Liver (tissue), 9 donors: ENCODE measurements around the gene FGR. TPM values are rescaled to one million over a fixed set of nuclear protein-coding genes. Genes with fewer than 3 reads are reported as not detected.
A peak's percentile ranks its signal among the peaks of the same experiment; 100 is the strongest.

Experiments
- DNase-seq: peaks from one replicate; pipeline ENCODE4 v3.0.0-alpha.2; 2017; ENCODE audit warnings: low spot score
- H3K27ac ChIP-seq, 2 donors: one replicate each; pipeline ENCODE4 v1.7.0; 2013; ENCODE audit warnings: inconsistent platforms in 2 of 2, low read length in 2 of 2, control low read depth in 1 of 2, low read depth in 1 of 2, mild to moderate bottlenecking in 1 of 2
- H3K27me3 ChIP-seq, 4 donors: one replicate each; pipeline versions ENCODE4 v1.6.1 to v1.7.0; 2013; ENCODE audit warnings: low read length in 3 of 4, inconsistent platforms in 1 of 4, mild to moderate bottlenecking in 1 of 4, moderate library complexity in 1 of 4; ENCODE audit not compliant: control insufficient read depth in 4 of 4, insufficient read depth in 4 of 4
- H3K36me3 ChIP-seq, 4 donors: one replicate each; pipeline versions ENCODE4 v1.6.1 to v1.7.0; 2013; ENCODE audit warnings: low read length in 3 of 4, mild to moderate bottlenecking in 3 of 4, low read depth in 1 of 4, moderate library complexity in 1 of 4; ENCODE audit not compliant: control insufficient read depth in 4 of 4, insufficient read depth in 3 of 4
- H3K4me1 ChIP-seq, 4 donors: one replicate each; pipeline versions ENCODE4 v1.6.1 to v1.7.0; 2013; ENCODE audit warnings: low read length in 3 of 4, mild to moderate bottlenecking in 3 of 4, moderate library complexity in 1 of 4; ENCODE audit not compliant: control insufficient read depth in 4 of 4, insufficient read depth in 4 of 4
- H3K4me3 ChIP-seq, 3 donors: one replicate each; pipeline versions ENCODE4 v1.6.1 to v1.7.0; 2013; ENCODE audit warnings: low read length in 3 of 3, control low read depth in 1 of 3, low read depth in 1 of 3, mild to moderate bottlenecking in 1 of 3
- H3K9ac ChIP-seq, 2 donors: one replicate each; pipeline ENCODE4 v1.7.0; 2013; ENCODE audit warnings: low read length in 2 of 2, mild to moderate bottlenecking in 2 of 2, moderate library complexity in 2 of 2, control low read depth in 1 of 2, low read depth in 1 of 2
- H3K9me3 ChIP-seq, 4 donors: one replicate each; pipeline versions ENCODE4 v1.6.1 to v1.7.0; 2013; ENCODE audit warnings: low read length in 3 of 4; ENCODE audit not compliant: control insufficient read depth in 4 of 4
- EGR1 ChIP-seq, 2 donors: IDR thresholded peaks; 2 replicates each; pipeline ENCODE4 v1.6.1; 2016 to 2018; ENCODE audit warnings: antibody characterized with exemption in 2 of 2, low read depth in 2 of 2
- FOXA1 ChIP-seq: IDR thresholded peaks from 2 replicates; pipeline ENCODE4 v1.6.1; 2016; ENCODE audit warnings: antibody characterized with exemption
- FOXA2 ChIP-seq: IDR thresholded peaks from 2 replicates; pipeline ENCODE4 v1.6.1; 2016; ENCODE audit warnings: antibody characterized with exemption
- GABPA ChIP-seq, 2 donors: IDR thresholded peaks in 1 of 2; conservative IDR thresholded peaks in 1 of 2; 2 replicates each; pipeline ENCODE4 v1.6.1; 2016; ENCODE audit warnings: antibody characterized with exemption in 2 of 2, mild to moderate bottlenecking in 1 of 2, moderate library complexity in 1 of 2
- HNF4A ChIP-seq, 2 donors: conservative IDR thresholded peaks; 2 replicates each; pipeline ENCODE4 v1.6.1; 2016; ENCODE audit warnings: antibody characterized with exemption in 2 of 2, mild to moderate bottlenecking in 2 of 2
- HNF4G ChIP-seq: IDR thresholded peaks from 2 replicates; pipeline ENCODE4 v1.6.1; 2016; ENCODE audit warnings: antibody characterized with exemption
- JUND ChIP-seq, 2 donors: IDR thresholded peaks; 2 replicates each; pipeline ENCODE4 v1.6.1; 2016; ENCODE audit warnings: antibody characterized with exemption in 2 of 2
- RAD21 ChIP-seq, 2 donors: IDR thresholded peaks; 2 replicates each; pipeline ENCODE4 v1.6.1; 2016; ENCODE audit warnings: antibody characterized with exemption in 2 of 2, mild to moderate bottlenecking in 2 of 2
- RXRA ChIP-seq, 2 donors: IDR thresholded peaks; 2 replicates each; pipeline ENCODE4 v1.6.1; 2017 to 2018; ENCODE audit warnings: antibody characterized with exemption in 2 of 2, mild to moderate bottlenecking in 1 of 2
- SP1 ChIP-seq: IDR thresholded peaks from 2 replicates; pipeline ENCODE4 v1.6.1; 2018; ENCODE audit warnings: antibody characterized with exemption, mild to moderate bottlenecking
- TAF1 ChIP-seq: conservative IDR thresholded peaks from 2 replicates; pipeline ENCODE4 v1.6.1; 2016; ENCODE audit warnings: antibody characterized with exemption, mild to moderate bottlenecking
- YY1 ChIP-seq: IDR thresholded peaks from 2 replicates; pipeline ENCODE4 v1.6.1; 2016; ENCODE audit warnings: antibody characterized with exemption, mild to moderate bottlenecking
- WGBS: extraction: QIAGEN DNeasy Blood & Tissue Kit; methylation state at CpG from one replicate; pipeline ENCODE4 v1.1.7; 2013; 5-methylcytosine and 5-hydroxymethylcytosine counted together
- polyA plus RNA-seq, 2 donors: library from polyadenylated mRNA; stranded (reverse) in 1 of 2; unstranded in 1 of 2; fragments of 200-250 nt in 1 of 2; fragments of >200 nt in 1 of 2; fragmentation: Nextera tagmentation in 1 of 2; extraction: Ambion mirVana in 1 of 2; gene quantifications; one replicate each; pipeline versions ENCODE4 v1.2.1 to v1.2.3, GENCODE V29; 2013 to 2015
- total RNA-seq, 2 donors: library from RNA; depleted of rRNA; stranded (reverse); fragments of >200 nt; gene quantifications; one replicate each; pipeline ENCODE4 v1.2.3, GENCODE V29; 2014
- TF ChIP-seq, protein P1 (sequence below): IDR thresholded peaks from 2 replicates; pipeline ENCODE4 v1.6.1; 2016; ENCODE audit warnings: antibody characterized with exemption
- TF ChIP-seq, protein P2 (sequence below): fragments of 150-350 bp; IDR thresholded peaks from 2 replicates; pipeline ENCODE4 v1.5.1; 2017; ENCODE audit warnings: improper control_type of control experiment, low read depth, low read length; ENCODE audit not compliant: missing input control
- TF ChIP-seq, protein P3 (sequence below): IDR thresholded peaks from 2 replicates; pipeline ENCODE4 v1.6.1; 2016; ENCODE audit warnings: antibody characterized with exemption
- TF ChIP-seq, protein P4 (sequence below): IDR thresholded peaks from 2 replicates; pipeline ENCODE4 v1.6.1; 2016; ENCODE audit warnings: antibody characterized with exemption, mild to moderate bottlenecking
- TF ChIP-seq, protein P5 (sequence below): IDR thresholded peaks from 2 replicates; pipeline ENCODE4 v1.6.1; 2016; ENCODE audit warnings: antibody characterized with exemption
- donor health status: healthy.
- donor health status: healthy.
- donor health status: healthy.
- donor health status: healthy.
- donor health status: healthy.

The FGR gene
- total and polyA plus RNA-seq, 4 donors = 2.8 to 20.2 (median 6.2) TPM

DNA sequence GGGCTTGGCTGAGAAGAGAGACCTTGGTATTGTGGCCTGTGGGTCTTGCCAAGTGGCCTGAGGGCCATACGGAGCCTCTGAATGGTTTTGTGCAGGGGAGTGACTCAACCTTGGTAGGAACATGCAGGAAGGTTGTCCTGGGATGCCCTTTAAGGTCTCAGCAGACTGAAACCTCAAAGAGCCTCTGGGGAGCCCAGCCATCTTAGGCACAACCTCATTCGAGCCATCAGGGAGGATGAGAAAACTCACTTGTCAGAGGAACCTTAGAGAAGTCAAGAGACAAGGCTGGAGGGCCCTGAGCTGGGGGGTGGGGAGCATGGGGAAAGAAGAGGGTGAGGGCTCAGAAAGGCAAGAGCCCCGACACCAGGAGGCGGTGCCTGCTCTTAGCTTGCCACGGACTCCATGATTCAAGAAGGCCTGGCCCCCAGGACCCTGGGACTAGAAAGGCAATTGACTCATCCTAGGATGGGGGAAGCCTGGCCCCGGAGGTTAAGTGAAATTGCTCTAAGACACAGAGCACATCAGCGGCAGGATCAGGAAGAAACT lies 24.0 kb upstream of the FGR start:
- Histone ChIP-seq H3K27me3 (no peaks in the 10 kb centered on the region), H3K9me3 (no peaks in the 10 kb centered on the region), H3K27ac (peak overlapping the region; percentile 17 to 54), H3K9ac (peak overlapping the region in 1 of 2 donors; percentile 52), H3K36me3 (no peaks in the 10 kb centered on the region), H3K4me1 (peaks cover 0 to 16% (median 5%) of the 10 kb centered on the region in 4 donors), H3K4me3 (no peak overlapping the region)
- DNase-seq = no peak
- TF ChIP-seq RAD21 (IDR thresholded peaks at IDR 0.05) (no peak), GABPA (IDR thresholded peaks at IDR 0.05 in 1 of 2, conservative IDR thresholded peaks at IDR 0.05 in 1 of 2) (no peak), JUND (IDR thresholded peaks at IDR 0.05) (no peak), FOXA2 (no peak), HNF4G (no peak), YY1 (no peak), RXRA (IDR thresholded peaks at IDR 0.05) (no peak), SP1 (no peak), FOXA1 (no peak), TAF1 (no peak), EGR1 (IDR thresholded peaks at IDR 0.05; ENCODE audit: low read depth in 2 of 2) (no peak), HNF4A (conservative IDR thresholded peaks at IDR 0.05) (no peak)
- TF ChIP-seq, protein P1, sequence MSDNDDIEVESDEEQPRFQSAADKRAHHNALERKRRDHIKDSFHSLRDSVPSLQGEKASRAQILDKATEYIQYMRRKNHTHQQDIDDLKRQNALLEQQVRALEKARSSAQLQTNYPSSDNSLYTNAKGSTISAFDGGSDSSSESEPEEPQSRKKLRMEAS = no peak
- TF ChIP-seq, protein P2, sequence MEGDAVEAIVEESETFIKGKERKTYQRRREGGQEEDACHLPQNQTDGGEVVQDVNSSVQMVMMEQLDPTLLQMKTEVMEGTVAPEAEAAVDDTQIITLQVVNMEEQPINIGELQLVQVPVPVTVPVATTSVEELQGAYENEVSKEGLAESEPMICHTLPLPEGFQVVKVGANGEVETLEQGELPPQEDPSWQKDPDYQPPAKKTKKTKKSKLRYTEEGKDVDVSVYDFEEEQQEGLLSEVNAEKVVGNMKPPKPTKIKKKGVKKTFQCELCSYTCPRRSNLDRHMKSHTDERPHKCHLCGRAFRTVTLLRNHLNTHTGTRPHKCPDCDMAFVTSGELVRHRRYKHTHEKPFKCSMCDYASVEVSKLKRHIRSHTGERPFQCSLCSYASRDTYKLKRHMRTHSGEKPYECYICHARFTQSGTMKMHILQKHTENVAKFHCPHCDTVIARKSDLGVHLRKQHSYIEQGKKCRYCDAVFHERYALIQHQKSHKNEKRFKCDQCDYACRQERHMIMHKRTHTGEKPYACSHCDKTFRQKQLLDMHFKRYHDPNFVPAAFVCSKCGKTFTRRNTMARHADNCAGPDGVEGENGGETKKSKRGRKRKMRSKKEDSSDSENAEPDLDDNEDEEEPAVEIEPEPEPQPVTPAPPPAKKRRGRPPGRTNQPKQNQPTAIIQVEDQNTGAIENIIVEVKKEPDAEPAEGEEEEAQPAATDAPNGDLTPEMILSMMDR = no peak
- TF ChIP-seq, protein P3, sequence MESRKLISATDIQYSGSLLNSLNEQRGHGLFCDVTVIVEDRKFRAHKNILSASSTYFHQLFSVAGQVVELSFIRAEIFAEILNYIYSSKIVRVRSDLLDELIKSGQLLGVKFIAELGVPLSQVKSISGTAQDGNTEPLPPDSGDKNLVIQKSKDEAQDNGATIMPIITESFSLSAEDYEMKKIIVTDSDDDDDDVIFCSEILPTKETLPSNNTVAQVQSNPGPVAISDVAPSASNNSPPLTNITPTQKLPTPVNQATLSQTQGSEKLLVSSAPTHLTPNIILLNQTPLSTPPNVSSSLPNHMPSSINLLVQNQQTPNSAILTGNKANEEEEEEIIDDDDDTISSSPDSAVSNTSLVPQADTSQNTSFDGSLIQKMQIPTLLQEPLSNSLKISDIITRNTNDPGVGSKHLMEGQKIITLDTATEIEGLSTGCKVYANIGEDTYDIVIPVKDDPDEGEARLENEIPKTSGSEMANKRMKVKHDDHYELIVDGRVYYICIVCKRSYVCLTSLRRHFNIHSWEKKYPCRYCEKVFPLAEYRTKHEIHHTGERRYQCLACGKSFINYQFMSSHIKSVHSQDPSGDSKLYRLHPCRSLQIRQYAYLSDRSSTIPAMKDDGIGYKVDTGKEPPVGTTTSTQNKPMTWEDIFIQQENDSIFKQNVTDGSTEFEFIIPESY = no peak
- TF ChIP-seq, protein P4, sequence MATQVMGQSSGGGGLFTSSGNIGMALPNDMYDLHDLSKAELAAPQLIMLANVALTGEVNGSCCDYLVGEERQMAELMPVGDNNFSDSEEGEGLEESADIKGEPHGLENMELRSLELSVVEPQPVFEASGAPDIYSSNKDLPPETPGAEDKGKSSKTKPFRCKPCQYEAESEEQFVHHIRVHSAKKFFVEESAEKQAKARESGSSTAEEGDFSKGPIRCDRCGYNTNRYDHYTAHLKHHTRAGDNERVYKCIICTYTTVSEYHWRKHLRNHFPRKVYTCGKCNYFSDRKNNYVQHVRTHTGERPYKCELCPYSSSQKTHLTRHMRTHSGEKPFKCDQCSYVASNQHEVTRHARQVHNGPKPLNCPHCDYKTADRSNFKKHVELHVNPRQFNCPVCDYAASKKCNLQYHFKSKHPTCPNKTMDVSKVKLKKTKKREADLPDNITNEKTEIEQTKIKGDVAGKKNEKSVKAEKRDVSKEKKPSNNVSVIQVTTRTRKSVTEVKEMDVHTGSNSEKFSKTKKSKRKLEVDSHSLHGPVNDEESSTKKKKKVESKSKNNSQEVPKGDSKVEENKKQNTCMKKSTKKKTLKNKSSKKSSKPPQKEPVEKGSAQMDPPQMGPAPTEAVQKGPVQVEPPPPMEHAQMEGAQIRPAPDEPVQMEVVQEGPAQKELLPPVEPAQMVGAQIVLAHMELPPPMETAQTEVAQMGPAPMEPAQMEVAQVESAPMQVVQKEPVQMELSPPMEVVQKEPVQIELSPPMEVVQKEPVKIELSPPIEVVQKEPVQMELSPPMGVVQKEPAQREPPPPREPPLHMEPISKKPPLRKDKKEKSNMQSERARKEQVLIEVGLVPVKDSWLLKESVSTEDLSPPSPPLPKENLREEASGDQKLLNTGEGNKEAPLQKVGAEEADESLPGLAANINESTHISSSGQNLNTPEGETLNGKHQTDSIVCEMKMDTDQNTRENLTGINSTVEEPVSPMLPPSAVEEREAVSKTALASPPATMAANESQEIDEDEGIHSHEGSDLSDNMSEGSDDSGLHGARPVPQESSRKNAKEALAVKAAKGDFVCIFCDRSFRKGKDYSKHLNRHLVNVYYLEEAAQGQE = no peak
- TF ChIP-seq, protein P5, sequence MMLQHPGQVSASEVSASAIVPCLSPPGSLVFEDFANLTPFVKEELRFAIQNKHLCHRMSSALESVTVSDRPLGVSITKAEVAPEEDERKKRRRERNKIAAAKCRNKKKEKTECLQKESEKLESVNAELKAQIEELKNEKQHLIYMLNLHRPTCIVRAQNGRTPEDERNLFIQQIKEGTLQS = no peak
- 71% methylated on average over 7 of the region's 7 CpGs for WGBS
